GM23248 (cell line): ENCODE data around the gene ADRA2C.

Experiments used
- EZH2 ChIP-seq: fragments of 200-600 bp; sonication (generic); IDR thresholded peaks from 2 replicates; pipeline ENCODE4 v1.6.1; 2018; ENCODE audit warnings: antibody characterized with exemption, mild to moderate bottlenecking; ENCODE audit not compliant: insufficient read depth, poor library complexity, severe bottlenecking
- EZH2phosphoT487 ChIP-seq: fragments of 200-600 bp; sonication (generic); IDR thresholded peaks from 2 replicates; pipeline ENCODE4 v1.6.1; 2018; ENCODE audit warnings: antibody characterized with exemption, moderate library complexity, mild to moderate bottlenecking, low read depth; ENCODE audit not compliant: insufficient read depth

DNA sequence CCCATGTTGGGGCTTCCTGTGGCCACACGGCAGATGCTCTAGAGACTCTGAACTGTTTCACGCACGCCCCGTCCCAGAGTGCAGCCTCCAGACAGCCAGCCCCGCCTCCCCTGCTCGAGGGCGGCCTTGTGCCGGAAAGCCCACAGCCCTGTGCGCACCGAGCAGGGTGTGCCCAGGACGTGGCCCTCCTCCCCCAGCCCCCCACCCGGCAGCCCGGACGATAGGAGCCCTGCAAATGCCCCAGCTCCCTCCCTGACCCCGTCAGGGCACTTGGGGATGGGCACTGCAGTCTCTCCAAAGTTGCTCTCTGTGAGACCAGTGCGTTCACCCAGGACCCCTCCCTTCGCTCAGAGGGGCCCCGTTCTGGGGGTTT lies 37.3 kb downstream of the ADRA2C start:
- TF ChIP-seq EZH2: no peak
- TF ChIP-seq EZH2phosphoT487: no peak
